NCI-H748 treated with DMSO at 0.1 percent for 48 hours (cell line): ENCODE results near the gene TEDC2.
A peak's percentile ranks its signal among the peaks of the same experiment; 100 is the strongest.

Experiments used
- DNase-seq: peaks from one replicate; lab custom pipeline; 2025; lab: John Stamatoyannopoulos, UW

TEDC2 gene

DNA sequence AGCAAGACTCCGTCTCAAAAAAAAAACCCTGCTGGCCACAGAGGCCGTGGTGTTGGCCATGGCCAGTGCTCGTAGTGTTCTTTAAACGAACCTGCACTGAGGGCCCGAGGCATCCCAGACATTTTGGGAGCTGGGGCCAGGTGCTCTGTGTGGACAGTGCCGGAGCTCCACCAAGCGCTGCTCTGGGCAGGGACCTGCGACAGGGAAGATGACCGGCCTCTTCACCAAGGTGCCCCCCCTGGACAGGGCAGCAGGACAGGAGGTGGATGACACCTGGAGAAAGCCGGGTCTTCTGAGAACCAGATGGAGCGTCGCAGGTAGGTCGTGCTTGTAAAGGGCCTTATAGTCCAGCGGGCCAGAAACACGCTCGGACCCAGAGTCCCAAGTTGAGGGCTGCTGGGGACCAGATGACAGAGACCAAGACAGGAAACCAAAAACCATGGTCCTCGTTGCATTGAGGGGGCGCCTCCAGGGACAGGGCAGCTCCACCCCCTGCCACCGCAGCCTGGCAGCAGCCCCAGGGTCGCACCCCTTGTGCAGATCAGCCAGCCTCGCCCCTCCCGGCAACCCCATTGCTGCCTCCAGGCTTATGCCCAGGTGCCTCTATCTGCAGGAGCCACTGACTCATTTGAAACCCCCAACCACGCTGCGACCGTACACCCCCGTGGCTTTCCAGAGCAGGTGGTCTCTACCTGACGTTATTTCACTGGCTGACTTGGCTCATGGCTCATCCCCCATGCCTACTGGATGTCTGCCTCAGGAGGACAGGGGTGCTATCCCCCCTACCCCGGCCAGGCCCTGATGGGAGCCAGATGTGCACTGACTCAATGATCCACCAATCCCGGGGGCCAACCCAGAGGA is 7.0 kb downstream of the TEDC2 start:
- no peak for DNase-seq

GRCh38 chr16:2467528-2468232 is 7.8 kb downstream of the TEDC2 start:
- peak; percentile 39 for DNase-seq

- no peak for DNase-seq
Observed at GRCh38 chr16:2468233-2468724, 8.4 kb downstream of the TEDC2 start.

DNA sequence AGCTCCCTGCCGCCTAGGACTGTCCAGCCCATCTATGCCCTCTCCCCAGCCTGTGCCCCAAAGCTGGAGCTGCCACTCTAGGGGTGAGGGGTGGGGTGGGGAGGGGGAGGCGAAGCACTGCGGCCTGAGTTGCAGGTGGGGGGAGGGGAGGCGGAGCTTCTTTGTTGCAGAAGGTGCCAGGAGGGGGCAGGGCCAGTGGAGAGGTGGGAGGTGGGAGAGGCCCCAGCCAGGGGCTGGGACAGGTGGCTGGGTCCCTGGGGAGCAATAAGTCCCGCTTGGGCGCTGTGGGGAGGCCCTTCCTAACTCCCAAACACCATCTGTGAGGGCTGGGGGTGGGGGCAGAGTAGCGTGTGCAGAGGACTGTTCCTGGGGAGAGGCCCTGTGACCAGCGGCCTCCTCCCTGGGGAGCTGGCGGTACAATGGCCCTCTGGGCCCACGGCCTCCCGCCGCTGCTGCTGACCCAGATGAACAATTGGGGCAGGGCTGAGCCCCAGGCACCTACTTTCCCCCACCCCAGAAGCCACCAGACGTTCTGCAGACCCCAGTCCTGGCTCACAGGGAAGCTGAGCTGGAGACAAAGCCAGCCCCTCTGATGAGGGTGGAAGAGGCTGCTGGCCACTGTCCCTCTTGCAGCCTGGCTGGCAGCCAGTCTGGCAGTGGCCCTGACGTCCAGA is 9.0 kb downstream of the TEDC2 start:
- DNase-seq: no peak

- DNase-seq: no peak
Observed at GRCh38 chr16:2469399-2470233, 9.7 kb downstream of the TEDC2 start.

DNA sequence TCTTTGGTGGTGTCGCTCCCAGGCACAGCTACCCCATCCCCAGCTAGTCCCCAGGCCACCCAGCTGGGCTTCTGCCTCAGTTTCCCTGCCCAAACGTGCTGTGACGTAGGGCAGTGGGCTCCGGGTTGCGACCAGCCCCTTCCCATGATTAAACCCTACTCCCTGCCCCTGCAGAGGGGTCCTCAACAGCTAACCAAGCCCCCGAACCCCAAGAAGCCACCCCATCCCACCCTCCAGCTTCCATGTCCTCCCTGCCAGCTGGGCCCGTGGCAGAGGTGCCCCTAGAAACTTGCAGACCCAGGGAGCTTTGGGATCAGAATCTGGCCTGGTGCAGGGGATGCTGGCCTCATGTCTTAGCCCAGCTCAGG is 10.3 kb downstream of the TEDC2 start:
- DNase-seq: no peak

GRCh38 chr16:2470603-2471015 is 10.7 kb downstream of the TEDC2 start:
- no peak for DNase-seq

DNA sequence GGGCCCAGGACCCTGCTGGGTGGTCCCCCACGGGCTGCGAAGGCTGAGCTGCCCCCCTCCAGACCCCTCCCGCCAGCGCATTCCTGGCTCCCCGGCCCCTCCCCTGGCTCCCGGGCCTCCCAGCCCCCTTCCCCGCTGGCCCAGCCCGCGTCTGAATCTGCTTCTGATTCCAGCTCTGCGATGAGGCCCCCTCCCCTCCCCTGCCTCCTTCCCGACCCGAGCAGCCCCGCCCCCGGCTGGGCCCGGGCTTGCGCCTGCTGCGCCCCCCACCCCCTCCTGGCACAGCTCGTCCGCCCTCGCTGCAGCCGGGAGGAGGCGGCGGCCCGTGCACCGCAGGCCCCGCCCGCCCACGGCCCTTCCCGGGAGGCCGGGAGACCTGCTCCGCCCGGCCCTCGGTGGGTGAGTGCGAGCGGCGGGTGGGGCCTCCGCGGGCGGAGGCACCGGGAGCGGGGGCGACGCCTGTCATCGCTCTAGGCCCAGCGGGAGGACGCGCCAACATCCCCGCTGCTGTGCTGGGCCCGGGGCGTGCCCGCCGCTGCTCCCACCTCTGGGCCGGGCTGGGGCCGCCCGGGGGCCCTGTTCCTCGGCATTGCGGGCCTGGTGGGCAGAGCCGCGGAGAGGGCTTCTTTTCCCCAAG is 11.2 kb downstream of the TEDC2 start, which contains the start of gene NTN3:
NTN3 (plus strand) TSS at position 282 of the 637 bp plus-strand sequence. CDS start 405 bp downstream, outside the sequence.
- DNase-seq: no peak

DNA sequence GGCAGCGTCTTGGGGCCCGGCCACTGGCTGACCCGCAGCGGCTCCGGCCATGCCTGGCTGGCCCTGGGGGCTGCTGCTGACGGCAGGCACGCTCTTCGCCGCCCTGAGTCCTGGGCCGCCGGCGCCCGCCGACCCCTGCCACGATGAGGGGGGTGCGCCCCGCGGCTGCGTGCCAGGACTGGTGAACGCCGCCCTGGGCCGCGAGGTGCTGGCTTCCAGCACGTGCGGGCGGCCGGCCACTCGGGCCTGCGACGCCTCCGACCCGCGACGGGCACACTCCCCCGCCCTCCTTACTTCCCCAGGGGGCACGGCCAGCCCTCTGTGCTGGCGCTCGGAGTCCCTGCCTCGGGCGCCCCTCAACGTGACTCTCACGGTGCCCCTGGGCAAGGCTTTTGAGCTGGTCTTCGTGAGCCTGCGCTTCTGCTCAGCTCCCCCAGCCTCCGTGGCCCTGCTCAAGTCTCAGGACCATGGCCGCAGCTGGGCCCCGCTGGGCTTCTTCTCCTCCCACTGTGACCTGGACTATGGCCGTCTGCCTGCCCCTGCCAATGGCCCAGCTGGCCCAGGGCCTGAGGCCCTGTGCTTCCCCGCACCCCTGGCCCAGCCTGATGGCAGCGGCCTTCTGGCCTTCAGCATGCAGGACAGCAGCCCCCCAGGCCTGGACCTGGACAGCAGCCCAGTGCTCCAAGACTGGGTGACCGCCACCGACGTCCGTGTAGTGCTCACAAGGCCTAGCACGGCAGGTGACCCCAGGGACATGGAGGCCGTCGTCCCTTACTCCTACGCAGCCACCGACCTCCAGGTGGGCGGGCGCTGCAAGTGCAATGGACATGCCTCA is 12.0 kb downstream of the TEDC2 start:
- DNase-seq: no peak

GRCh38 chr16:2472488-2472864 is 12.6 kb downstream of the TEDC2 start:
- DNase-seq: no peak

DNA sequence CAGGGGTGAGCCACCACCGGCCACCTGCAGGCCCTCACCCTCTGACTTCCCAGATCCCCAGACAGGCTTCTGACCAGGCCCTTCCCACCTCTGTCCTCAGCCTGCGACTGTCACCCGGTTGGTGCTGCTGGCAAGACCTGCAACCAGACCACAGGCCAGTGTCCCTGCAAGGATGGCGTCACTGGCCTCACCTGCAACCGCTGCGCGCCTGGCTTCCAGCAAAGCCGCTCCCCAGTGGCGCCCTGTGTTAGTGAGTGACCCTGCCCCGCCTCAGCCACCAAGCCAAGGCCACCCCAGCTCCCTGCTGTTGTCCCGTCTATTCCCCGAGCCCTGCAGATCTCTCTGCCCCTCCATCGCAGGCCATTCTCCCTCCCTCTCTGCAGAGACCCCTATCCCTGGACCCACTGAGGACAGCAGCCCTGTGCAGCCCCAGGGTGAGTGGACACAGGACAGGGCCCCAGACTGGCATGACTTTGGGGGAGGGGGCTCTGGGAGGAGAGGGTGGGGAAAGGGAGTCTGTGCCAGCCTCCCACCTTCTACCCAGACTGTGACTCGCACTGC is 13.1 kb downstream of the TEDC2 start:
- no peak for DNase-seq

DNA sequence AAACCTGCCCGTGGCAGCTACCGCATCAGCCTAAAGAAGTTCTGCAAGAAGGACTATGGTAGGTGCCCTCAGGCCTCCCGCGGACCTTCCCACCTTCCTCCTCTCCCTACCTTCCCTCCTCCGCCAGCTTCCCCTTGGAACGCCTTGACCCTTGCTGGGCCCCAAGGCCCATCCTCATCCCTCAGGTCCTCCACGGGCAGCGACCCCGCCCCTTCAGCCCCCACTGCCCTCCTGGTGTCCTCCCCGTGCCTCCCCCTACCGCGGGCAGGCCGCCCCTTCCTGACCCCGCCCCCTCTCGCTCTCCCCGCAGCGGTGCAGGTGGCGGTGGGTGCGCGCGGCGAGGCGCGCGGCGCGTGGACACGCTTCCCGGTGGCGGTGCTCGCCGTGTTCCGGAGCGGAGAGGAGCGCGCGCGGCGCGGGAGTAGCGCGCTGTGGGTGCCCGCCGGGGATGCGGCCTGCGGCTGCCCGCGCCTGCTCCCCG is 13.6 kb downstream of the TEDC2 start:
- DNase-seq: no peak

- DNase-seq: no peak
Observed at GRCh38 chr16:2473999-2474876, 14.3 kb downstream of the TEDC2 start.

- peak; percentile 32 for DNase-seq
Observed at GRCh38 chr16:2474877-2475412, 15.0 kb downstream of the TEDC2 start, which contains the start of gene TBC1D24. Gene TBC1D24 (plus strand): TSS chr16:2475127. CDS start chr16:2496149, 21,022 bp downstream.

GRCh38 chr16:2475413-2476344 is 15.8 kb downstream of the TEDC2 start:
- no peak for DNase-seq

- no peak for DNase-seq
Observed at GRCh38 chr16:2476345-2476720, 16.4 kb downstream of the TEDC2 start.

DNA sequence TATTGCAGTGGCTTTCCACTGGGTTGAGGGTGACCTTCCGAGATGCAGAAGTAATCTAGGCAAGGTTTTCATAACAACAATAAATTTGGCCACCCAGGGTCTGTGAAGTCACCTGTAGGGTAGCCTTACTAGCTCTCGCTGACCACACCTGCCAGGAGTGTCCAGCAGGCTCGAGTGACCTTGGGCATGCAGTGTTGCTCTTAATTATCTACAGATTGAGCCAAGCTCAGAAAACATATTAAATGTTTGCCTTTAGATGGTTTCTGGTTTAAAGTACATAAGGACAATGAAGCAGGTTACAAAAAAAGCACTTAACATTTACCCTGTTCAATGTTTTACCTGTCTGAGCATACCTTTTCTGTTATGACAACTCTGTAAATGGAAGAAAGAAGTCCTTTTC is 16.8 kb downstream of the TEDC2 start:
- DNase-seq: no peak
